H9 (cell line): ENCODE results near the gene TRIM52. TPM values are rescaled to one million over a fixed set of nuclear protein-coding genes. Genes with fewer than 3 reads are reported as not detected.

Experiments used
- DNase-seq: peaks from one replicate; pipeline ENCODE4 v3.0.0-alpha.2; 2017
- H2AFZ ChIP-seq: one replicate; pipeline ENCODE4 v1.6.1; 2013; ENCODE audit warnings: mild to moderate bottlenecking, low read length, control low read depth, moderate library complexity
- H2AK5ac ChIP-seq: 2 replicates; pipeline ENCODE4 v1.6.1; 2013; ENCODE audit warnings: low read length, control low read depth, mixed read lengths; ENCODE audit not compliant: insufficient read length
- H2BK120ac ChIP-seq: one replicate; pipeline ENCODE4 v1.6.1; 2013; ENCODE audit warnings: low read depth, mild to moderate bottlenecking, low read length, control low read depth, inconsistent platforms; ENCODE audit not compliant: poor library complexity, severe bottlenecking
- H2BK12ac ChIP-seq: 2 replicates; pipeline ENCODE4 v1.6.1; 2013; ENCODE audit warnings: low read length, control low read depth, mixed read lengths, low read depth; ENCODE audit not compliant: insufficient read length
- H2BK15ac ChIP-seq: 2 replicates; pipeline ENCODE4 v1.6.1; 2013; ENCODE audit warnings: low read depth, low read length, control low read depth
- H2BK20ac ChIP-seq: one replicate; pipeline ENCODE4 v1.6.1; 2013; ENCODE audit warnings: low read depth, mild to moderate bottlenecking, low read length, control low read depth, inconsistent platforms; ENCODE audit not compliant: poor library complexity, severe bottlenecking
- H2BK5ac ChIP-seq: 2 replicates; pipeline ENCODE4 v1.6.1; 2013; ENCODE audit warnings: low read length, control low read depth, mixed read lengths; ENCODE audit not compliant: insufficient read length
- H3K14ac ChIP-seq: 2 replicates; pipeline ENCODE4 v1.6.1; 2013; ENCODE audit warnings: low read length, control low read depth; ENCODE audit not compliant: insufficient read depth
- H3K18ac ChIP-seq: 2 replicates; pipeline ENCODE4 v1.6.1; 2013; ENCODE audit warnings: low read depth, mild to moderate bottlenecking, mixed read lengths, low read length, control low read depth; ENCODE audit not compliant: insufficient read length
- H3K23ac ChIP-seq: 2 replicates; pipeline ENCODE4 v1.6.1; 2013; ENCODE audit warnings: low read length, control low read depth, mixed read lengths, low read depth; ENCODE audit not compliant: insufficient read length
- H3K23me2 ChIP-seq: 2 replicates; pipeline ENCODE4 v1.6.1; 2013; ENCODE audit warnings: low read depth, mild to moderate bottlenecking, mixed read lengths, low read length, control low read depth; ENCODE audit not compliant: insufficient read length, poor library complexity, severe bottlenecking
- H3K27ac ChIP-seq: 2 replicates; pipeline ENCODE4 v1.5.1; 2013; ENCODE audit warnings: low read length, control low read depth, mixed read lengths, low read depth; ENCODE audit not compliant: insufficient read length
- H3K27me3 ChIP-seq: 2 replicates; pipeline ENCODE4 v1.6.1; 2013; ENCODE audit warnings: low read length, control low read depth, inconsistent platforms; ENCODE audit not compliant: insufficient read depth
- H3K4ac ChIP-seq: 2 replicates; pipeline ENCODE4 v1.6.1; 2013; ENCODE audit warnings: low read depth, mild to moderate bottlenecking, control low read depth, inconsistent platforms, low read length, moderate library complexity
- H3K4me1 ChIP-seq: 2 replicates; pipeline ENCODE4 v1.6.1; 2013; ENCODE audit warnings: low read length, control low read depth, inconsistent platforms; ENCODE audit not compliant: insufficient read depth
- H3K4me2 ChIP-seq: 2 replicates; pipeline ENCODE4 v1.6.1; 2013; ENCODE audit warnings: low read length, control low read depth, mixed read lengths; ENCODE audit not compliant: insufficient read length, insufficient read depth
- H3K56ac ChIP-seq: 2 replicates; pipeline ENCODE4 v1.6.1; 2013; ENCODE audit warnings: low read depth, mild to moderate bottlenecking, mixed read lengths, low read length, control low read depth; ENCODE audit not compliant: insufficient read length
- H3K79me1 ChIP-seq: 2 replicates; pipeline ENCODE4 v1.6.1; 2013; ENCODE audit warnings: low read depth, mild to moderate bottlenecking, moderate library complexity, low read length, control low read depth, inconsistent platforms; ENCODE audit not compliant: insufficient read depth, poor library complexity, severe bottlenecking
- H3K79me2 ChIP-seq: 2 replicates; pipeline ENCODE4 v1.6.1; 2013; ENCODE audit warnings: low read length, control low read depth, inconsistent platforms; ENCODE audit not compliant: insufficient read depth
- H3K9ac ChIP-seq: 2 replicates; pipeline ENCODE4 v1.6.1; 2013; ENCODE audit warnings: low read length, control low read depth, mixed read lengths; ENCODE audit not compliant: insufficient read length; ENCODE audit errors: extremely low read depth
- H3K9me3 ChIP-seq: one replicate; pipeline ENCODE4 v1.6.1; 2013; ENCODE audit warnings: low read depth, low read length, inconsistent platforms; ENCODE audit not compliant: control insufficient read depth
- H3T11ph ChIP-seq: one replicate; pipeline ENCODE4 v1.6.1; 2013; ENCODE audit warnings: mild to moderate bottlenecking, low read length, control low read depth, inconsistent platforms
- H4K20me1 ChIP-seq: one replicate; pipeline ENCODE4 v1.6.1; 2013; ENCODE audit not compliant: control insufficient read depth, insufficient read length, insufficient read depth
- H4K5ac ChIP-seq: 2 replicates; pipeline ENCODE4 v1.6.1; 2013; ENCODE audit warnings: low read depth, mild to moderate bottlenecking, mixed read lengths, low read length, control low read depth; ENCODE audit not compliant: insufficient read length
- H4K8ac ChIP-seq: replicated peaks from 2 replicates; pipeline ENCODE4 v1.6.1; 2013; ENCODE audit warnings: low read length, control low read depth, mixed read lengths, low read depth; ENCODE audit not compliant: insufficient read length
- H4K91ac ChIP-seq: 2 replicates; pipeline ENCODE4 v1.6.1; 2013; ENCODE audit warnings: low read depth, mild to moderate bottlenecking, moderate library complexity, mixed read lengths, low read length, control low read depth; ENCODE audit not compliant: insufficient read length
- H3K27ac Mint-ChIP-seq, 3 experiments: 2 replicates in 2 of 3; 3 replicates in 1 of 3; pipeline ENCODE4 v1.8.0; 2020 to 2021; ENCODE audit warnings: mixed read lengths in 3 of 3, mild to moderate bottlenecking in 1 of 3, moderate library complexity in 1 of 3
- H3K27me3 Mint-ChIP-seq: 2 replicates; pipeline ENCODE4 v1.8.0; 2021; ENCODE audit warnings: low read depth, mild to moderate bottlenecking, moderate library complexity, mixed read lengths
- H3K36me3 Mint-ChIP-seq, 3 experiments: 2 replicates in 2 of 3; 3 replicates in 1 of 3; pipeline ENCODE4 v1.8.0; 2020 to 2021; ENCODE audit warnings: low read depth in 3 of 3, mixed read lengths in 3 of 3; ENCODE audit not compliant: insufficient read depth in 1 of 3
- H3K4me1 Mint-ChIP-seq, 2 experiments: 2 replicates each; pipeline ENCODE4 v1.8.0; 2020; ENCODE audit warnings: mixed read lengths in 2 of 2
- H3K4me3 Mint-ChIP-seq, 2 experiments: 2 replicates in 1 of 2; 3 replicates in 1 of 2; pipeline ENCODE4 v1.8.0; 2020 to 2021; ENCODE audit warnings: mild to moderate bottlenecking in 2 of 2, mixed read lengths in 2 of 2, moderate library complexity in 1 of 2
- H3K9me3 Mint-ChIP-seq, 2 experiments: 2 replicates in 1 of 2; 3 replicates in 1 of 2; pipeline ENCODE4 v1.8.0; 2020; ENCODE audit warnings: mild to moderate bottlenecking in 2 of 2, mixed read lengths in 2 of 2, moderate library complexity in 1 of 2
- CTCF ChIP-seq: fragments of 200-600 bp; sonication (generic); conservative IDR thresholded peaks from 3 replicates; pipeline ENCODE4 v1.8.0; 2021; ENCODE audit warnings: antibody characterized with exemption, mild to moderate bottlenecking
- WGBS: extraction: QIAGEN DNeasy Blood & Tissue Kit; methylation state at CpG from one replicate; pipeline ENCODE4 v1.1.7; 2013; ENCODE audit warnings: missing lambda C conversion rate, low lambda C conversion rate, mixed read lengths; ENCODE audit not compliant: insufficient read length; ENCODE audit errors: extremely low coverage; 5-methylcytosine and 5-hydroxymethylcytosine counted together
- total RNA-seq: library from RNA; stranded (reverse); gene quantifications from 2 replicates; pipeline ENCODE4 v1.2.1, GENCODE V29; 2021

TRIM52 gene
- total RNA-seq, 1 experiment from 2014 or later = 5.1 TPM

- WGBS = no CpG with 5 or more reads among the region's 18 CpGs
- H3T11ph ChIP-seq = no peak overlapping the region
- H3K9ac ChIP-seq = no peak overlapping the region
- H3K56ac ChIP-seq = no peak overlapping the region
- no peaks in the 10 kb centered on the region for H3K9me3 ChIP-seq
- H2AK5ac ChIP-seq = no peak overlapping the region
- H4K8ac ChIP-seq = no peak overlapping the region
- H3K27ac Mint-ChIP-seq = 0 out of 7 replicates have a peak overlapping the region, but pooled peaks of 1 of the 3 experiments have one; percentile 4
- H2BK120ac ChIP-seq = no peak overlapping the region
- H3K79me2 ChIP-seq = no peaks in the 10 kb centered on the region
- H3K27me3 Mint-ChIP-seq = no peaks in the 10 kb centered on the region; the same call in 1 of the 2 replicates
- no peak overlapping the region for H2BK5ac ChIP-seq
- H3K4me3 Mint-ChIP-seq = no peak overlapping the region
- DNase-seq = no peak
- no peak overlapping the region for H3K18ac ChIP-seq
- no peak overlapping the region for H3K4ac ChIP-seq
- no peak overlapping the region for H3K27ac ChIP-seq
- no peak overlapping the region for H4K91ac ChIP-seq
- no peak overlapping the region for H3K14ac ChIP-seq
- 0 out of 4 replicates have a peak, but pooled peaks cover 0 to 7% of the 10 kb centered on the region in 2 experiments for H3K4me1 Mint-ChIP-seq
- no peak overlapping the region for H3K23ac ChIP-seq
- no peak overlapping the region for H2BK15ac ChIP-seq
- H3K9me3 Mint-ChIP-seq = no peaks in the 10 kb centered on the region
- H3K36me3 Mint-ChIP-seq = peaks cover 27 to 74% (median 49%) of the 10 kb centered on the region in 3 experiments; a peak in 6 of 7 replicates
- H2AFZ ChIP-seq = no peak overlapping the region
- no peaks in the 10 kb centered on the region for H4K20me1 ChIP-seq
- no peak overlapping the region for H2BK20ac ChIP-seq
- H3K23me2 ChIP-seq = no peaks in the 10 kb centered on the region
- H4K5ac ChIP-seq = no peak overlapping the region
- TF ChIP-seq CTCF = no peak
- H3K79me1 ChIP-seq = no peaks in the 10 kb centered on the region
- no peaks in the 10 kb centered on the region for H3K4me1 ChIP-seq
- no peak overlapping the region for H2BK12ac ChIP-seq
- no peaks in the 10 kb centered on the region for H3K27me3 ChIP-seq
- no peak overlapping the region for H3K4me2 ChIP-seq
Measured at GRCh38 chr5:181232593-181232992, 28.4 kb downstream of the TRIM52 start.
